Endothelial cell of umbilical vein (primary cell): ENCODE measurements around the gene KCNJ16. TPM values are rescaled to one million over a fixed set of nuclear protein-coding genes. Genes with fewer than 3 reads are reported as not detected.

Source experiments
- BruUV-seq: library from RNA; stranded (reverse); fragments of 400-500 nt; replicated peaks from 2 replicates; lab custom pipeline; 2021; lab: Mats Ljungman, UMichigan
- CTCF ChIA-PET: fragments of 300-600, 350-600 bp; sonication (Branson Sonifier 250); formaldehyde crosslinking; loops from one replicate; lab custom pipeline; 2021; ENCODE audit warnings: antibody characterized with exemption, inconsistent platforms; lab: Charles Lee
- POLR2A ChIA-PET: fragments of 300-600, 350-600 bp; sonication (Branson Sonifier 250); formaldehyde crosslinking; loops from one replicate; lab custom pipeline; 2021; ENCODE audit warnings: antibody characterized with exemption, inconsistent platforms; lab: Charles Lee
- DNase-seq: peaks from one replicate; pipeline ENCODE4 v3.0.0-alpha.2; 2011; ENCODE audit warnings: low read depth, low spot score
- FAIRE-seq: peaks from 2 replicates; lab custom pipeline; 2011; peaks lifted over from hg19 to GRCh38; lab: Jason Lieb, UNC
- H2AFZ ChIP-seq: 2 replicates; pipeline ENCODE4 v1.6.0; 2012; ENCODE audit warnings: low read depth, low read length, control low read depth, inconsistent platforms
- H3K27ac ChIP-seq: 2 replicates; pipeline ENCODE4 v1.5.1; 2011; ENCODE audit warnings: low read depth, mild to moderate bottlenecking, control low read depth, low read length, moderate library complexity; ENCODE audit not compliant: insufficient read depth
- H3K27me3 ChIP-seq, 2 experiments: 2 replicates each; pipeline versions ENCODE4 v1.6.0 to v1.6.1; 2011; ENCODE audit warnings: low read length in 2 of 2, mixed read lengths in 1 of 2; ENCODE audit not compliant: control insufficient read depth in 2 of 2, insufficient read depth in 2 of 2
- H3K36me3 ChIP-seq, 2 experiments: 2 replicates in 1 of 2; 3 replicates in 1 of 2; pipeline ENCODE4 v1.5.1; 2011; ENCODE audit warnings: low read length in 2 of 2, mild to moderate bottlenecking in 1 of 2, moderate library complexity in 1 of 2; ENCODE audit not compliant: control insufficient read depth in 2 of 2, insufficient read depth in 2 of 2; ENCODE audit errors: extremely low read depth in 1 of 2
- H3K4me1 ChIP-seq: 3 replicates; pipeline ENCODE4 v1.5.1; 2011; ENCODE audit warnings: mild to moderate bottlenecking, low read length; ENCODE audit not compliant: control insufficient read depth, insufficient read depth; ENCODE audit errors: extremely low read depth
- H3K4me2 ChIP-seq: 2 replicates; pipeline ENCODE4 v1.6.1; 2011; ENCODE audit warnings: low read length, control low read depth, mixed read lengths; ENCODE audit not compliant: insufficient read depth
- H3K4me3 ChIP-seq, 3 experiments: fragments of 200-600 bp in 1 of 3; sonication (generic), shearing (Covaris generic) in 1 of 3; replicated peaks in 1 of 3; 2 replicates each; pipeline ENCODE4 v1.5.1; 2011 to 2016; ENCODE audit warnings: control low read depth in 3 of 3, low read length in 3 of 3, mild to moderate bottlenecking in 2 of 3, inconsistent platforms in 1 of 3, low read depth in 1 of 3, moderate library complexity in 1 of 3; ENCODE audit not compliant: insufficient read depth in 1 of 3
- H3K79me2 ChIP-seq: 2 replicates; pipeline ENCODE4 v1.6.0; 2012; ENCODE audit warnings: low read length, inconsistent platforms; ENCODE audit not compliant: control insufficient read depth, insufficient read depth
- H3K9ac ChIP-seq: replicated peaks from 2 replicates; pipeline ENCODE3; 2011; ENCODE audit warnings: low read length, control low read depth; ENCODE audit not compliant: insufficient read depth; ENCODE audit errors: extremely low read depth
- H3K9me1 ChIP-seq: replicated peaks from 3 replicates; pipeline ENCODE4 v1.6.0; 2011; ENCODE audit warnings: mild to moderate bottlenecking, low read length; ENCODE audit not compliant: control insufficient read depth, insufficient read depth; ENCODE audit errors: extremely low read depth
- H3K9me3 ChIP-seq: replicated peaks from 2 replicates; pipeline ENCODE4 v1.5.1; 2012; ENCODE audit warnings: low read length, inconsistent platforms; ENCODE audit not compliant: control insufficient read depth, insufficient read depth
- H4K20me1 ChIP-seq: replicated peaks from 2 replicates; pipeline ENCODE3; 2011; ENCODE audit warnings: mild to moderate bottlenecking, low read length; ENCODE audit not compliant: control insufficient read depth, insufficient read depth; ENCODE audit errors: extremely low read depth
- EZH2 ChIP-seq: IDR thresholded peaks from 2 replicates; pipeline ENCODE4 v1.6.1; 2012; ENCODE audit warnings: borderline replicate concordance, low read depth, mild to moderate bottlenecking, moderate library complexity, low read length, inconsistent platforms; ENCODE audit not compliant: severe bottlenecking
- FOS ChIP-seq: IDR thresholded peaks from 2 replicates; pipeline ENCODE4 v1.6.1; 2011; ENCODE audit warnings: mild to moderate bottlenecking, low read length, moderate library complexity, borderline replicate concordance; ENCODE audit not compliant: insufficient read depth
- GATA2 ChIP-seq: IDR thresholded peaks from 2 replicates; pipeline ENCODE4 v1.7.0; 2011; ENCODE audit warnings: low read depth, mild to moderate bottlenecking, moderate library complexity, mixed read lengths, low read length; ENCODE audit not compliant: insufficient read length, insufficient read depth
- JUN ChIP-seq: IDR thresholded peaks from 2 replicates; pipeline ENCODE4 v1.6.1; 2011; ENCODE audit warnings: borderline replicate concordance, low read depth; ENCODE audit not compliant: insufficient read length, insufficient read depth
- POLR2A ChIP-seq: IDR thresholded peaks from 2 replicates; pipeline ENCODE4 v1.6.1; 2012; ENCODE audit warnings: low read depth, mild to moderate bottlenecking, control low read depth, low read length
- POLR2AphosphoS5 ChIP-seq: IDR thresholded peaks from 2 replicates; pipeline ENCODE4 v1.6.1; 2012; ENCODE audit warnings: low read depth, mild to moderate bottlenecking, control low read depth, low read length, moderate library complexity; ENCODE audit not compliant: insufficient read depth
- dilution Hi-C: fragments of 300-500 bp; cut with MboI; formaldehyde crosslinking; loops from one replicate; pipeline ENCODE4 v1.15.0; 2019; ENCODE audit warnings: low sequenced_read_pairs; ENCODE audit not compliant: extremely low pct_ligation_motif_present
- intact Hi-C: fragments of 100-400 bp; cut with micrococcal nuclease; formaldehyde crosslinking; loops from one replicate; pipeline ENCODE4 v1.10.0; 2022
- polyA plus RNA-seq, 4 experiments: library from polyadenylated mRNA; depleted of rRNA in 3 of 4; stranded (reverse) in 3 of 4; unstranded in 1 of 4; fragments of >200 nt; gene quantifications; 2 replicates each; pipeline versions ENCODE4 v1.2.1 to v1.2.3, GENCODE V29; 2011 to 2012; ENCODE audit warnings: missing spikeins in 1 of 4
- total RNA-seq: library from RNA; stranded (reverse); gene quantifications from 2 replicates; pipeline ENCODE4 v1.2.3, GENCODE V29; 2021
- TF ChIP-seq, protein P1 (sequence below): IDR thresholded peaks from 2 replicates; pipeline ENCODE4 v1.6.1; 2011; ENCODE audit not compliant: insufficient read depth, insufficient read length
- TF ChIP-seq, protein P2 (sequence below), 2 donors: IDR thresholded peaks; 1 replicate in 1 of 2; 2 replicates in 1 of 2; pipeline ENCODE4 v1.5.1; 2011; ENCODE audit warnings: low read length in 2 of 2, mild to moderate bottlenecking in 2 of 2, moderate library complexity in 2 of 2, control low read depth in 1 of 2, inconsistent platforms in 1 of 2, low read depth in 1 of 2; ENCODE audit not compliant: insufficient read depth in 1 of 2; ENCODE audit errors: extremely low read depth in 1 of 2

KCNJ16 gene
- total and polyA plus RNA-seq, 2 donors (not counting 3 experiments of a cell fraction or from before 2014, with no cell fraction given): 0.07 TPM; not detected in 1

DNA sequence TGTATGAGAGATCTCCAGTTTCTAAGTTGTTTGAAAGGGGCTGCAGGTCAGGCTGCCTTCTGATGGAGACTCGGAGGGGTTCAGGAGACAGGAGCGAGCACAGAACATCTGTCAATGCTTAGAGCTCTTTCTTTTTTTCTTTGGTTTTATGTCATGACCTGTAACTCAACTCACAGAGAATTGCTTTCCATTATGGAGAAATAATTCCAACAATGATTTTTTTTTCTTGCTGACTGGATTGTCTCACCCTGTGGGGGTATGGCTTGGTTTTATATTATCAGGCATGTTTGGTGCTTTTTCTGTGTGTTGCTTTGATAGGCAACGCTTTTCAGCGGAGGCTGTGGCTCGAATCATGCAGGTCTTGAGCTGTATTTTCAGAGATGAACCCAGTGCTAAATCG, 83.6 kb downstream of the KCNJ16 start:
- H4K20me1 ChIP-seq: no peaks in the 10 kb centered on the region
- peak overlapping the region; percentile 27 to 77 (median 47) for H3K4me3 ChIP-seq
- H3K9me1 ChIP-seq: no peaks in the 10 kb centered on the region
- H3K36me3 ChIP-seq: no peaks in the 10 kb centered on the region
- H3K4me2 ChIP-seq: peak overlapping the region; percentile 97
- dilution Hi-C loops: no loop called here
- no peaks in the 10 kb centered on the region for H3K27me3 ChIP-seq
- TF ChIP-seq EZH2 (no peak), POLR2A (no peak), GATA2 (no peak), FOS (no peak), JUN (no peak), POLR2AphosphoS5 (no peak)
- TF ChIP-seq, protein P1, sequence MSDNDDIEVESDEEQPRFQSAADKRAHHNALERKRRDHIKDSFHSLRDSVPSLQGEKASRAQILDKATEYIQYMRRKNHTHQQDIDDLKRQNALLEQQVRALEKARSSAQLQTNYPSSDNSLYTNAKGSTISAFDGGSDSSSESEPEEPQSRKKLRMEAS: no peak
- TF ChIP-seq, protein P2, sequence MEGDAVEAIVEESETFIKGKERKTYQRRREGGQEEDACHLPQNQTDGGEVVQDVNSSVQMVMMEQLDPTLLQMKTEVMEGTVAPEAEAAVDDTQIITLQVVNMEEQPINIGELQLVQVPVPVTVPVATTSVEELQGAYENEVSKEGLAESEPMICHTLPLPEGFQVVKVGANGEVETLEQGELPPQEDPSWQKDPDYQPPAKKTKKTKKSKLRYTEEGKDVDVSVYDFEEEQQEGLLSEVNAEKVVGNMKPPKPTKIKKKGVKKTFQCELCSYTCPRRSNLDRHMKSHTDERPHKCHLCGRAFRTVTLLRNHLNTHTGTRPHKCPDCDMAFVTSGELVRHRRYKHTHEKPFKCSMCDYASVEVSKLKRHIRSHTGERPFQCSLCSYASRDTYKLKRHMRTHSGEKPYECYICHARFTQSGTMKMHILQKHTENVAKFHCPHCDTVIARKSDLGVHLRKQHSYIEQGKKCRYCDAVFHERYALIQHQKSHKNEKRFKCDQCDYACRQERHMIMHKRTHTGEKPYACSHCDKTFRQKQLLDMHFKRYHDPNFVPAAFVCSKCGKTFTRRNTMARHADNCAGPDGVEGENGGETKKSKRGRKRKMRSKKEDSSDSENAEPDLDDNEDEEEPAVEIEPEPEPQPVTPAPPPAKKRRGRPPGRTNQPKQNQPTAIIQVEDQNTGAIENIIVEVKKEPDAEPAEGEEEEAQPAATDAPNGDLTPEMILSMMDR (IDR thresholded peaks at IDR 0.05; ENCODE audit: extremely low read depth in 1 of 2, insufficient read depth in 1 of 2, low read depth in 1 of 2, low read length in 2 of 2): no peak
- peak overlapping the region; percentile 34 for H2AFZ ChIP-seq
- FAIRE-seq (no peak), DNase-seq (no peak)
- no peaks in the 10 kb centered on the region for H3K9me3 ChIP-seq
- H3K4me1 ChIP-seq: peaks cover 44% of the 10 kb centered on the region
- intact Hi-C loops: loop anchor here (1.0 to 2.0 kb wide), 4 partner anchors 10 to 560 kb away; no protein-coding TSS in a partner anchor
- H3K27ac ChIP-seq: peak overlapping the region; percentile 100
- TSS peak; percentile 77 for BruUV-seq
- H3K9ac ChIP-seq: peak overlapping the region; percentile 99
- POLR2A ChIA-PET: interaction anchor here (0.7 to 2.4 kb wide), 6 partner anchors 9 to 619 kb away, joined by 3 to 10 read pairs (median 3); partner anchors contain the start of gene KCNJ2
- no peaks in the 10 kb centered on the region for H3K79me2 ChIP-seq
- CTCF ChIA-PET: interaction anchor here (1.0 to 3.9 kb wide), 10 partner anchors 9 to 636 kb away, joined by 4 to 37 read pairs (median 9); partner anchors contain the start of gene KCNJ2
